Mammary epithelial cell (primary cell): ENCODE data around the gene INPP5A.

Experiments used
- EZH2 ChIP-seq: IDR thresholded peaks from 2 replicates; pipeline ENCODE4 v1.6.1; 2012; ENCODE audit warnings: low read length, inconsistent platforms, borderline replicate concordance
- TF ChIP-seq, protein P1 (sequence below), 2 donors: IDR thresholded peaks in 1 of 2; conservative IDR thresholded peaks in 1 of 2; 2 replicates each; pipeline ENCODE4 v1.5.1; 2011 to 2012; ENCODE audit warnings: inconsistent platforms in 2 of 2, low read length in 2 of 2, mild to moderate bottlenecking in 2 of 2, control low read depth in 1 of 2, low read depth in 1 of 2; ENCODE audit not compliant: insufficient read depth in 1 of 2; ENCODE audit errors: extremely low read depth in 1 of 2

DNA sequence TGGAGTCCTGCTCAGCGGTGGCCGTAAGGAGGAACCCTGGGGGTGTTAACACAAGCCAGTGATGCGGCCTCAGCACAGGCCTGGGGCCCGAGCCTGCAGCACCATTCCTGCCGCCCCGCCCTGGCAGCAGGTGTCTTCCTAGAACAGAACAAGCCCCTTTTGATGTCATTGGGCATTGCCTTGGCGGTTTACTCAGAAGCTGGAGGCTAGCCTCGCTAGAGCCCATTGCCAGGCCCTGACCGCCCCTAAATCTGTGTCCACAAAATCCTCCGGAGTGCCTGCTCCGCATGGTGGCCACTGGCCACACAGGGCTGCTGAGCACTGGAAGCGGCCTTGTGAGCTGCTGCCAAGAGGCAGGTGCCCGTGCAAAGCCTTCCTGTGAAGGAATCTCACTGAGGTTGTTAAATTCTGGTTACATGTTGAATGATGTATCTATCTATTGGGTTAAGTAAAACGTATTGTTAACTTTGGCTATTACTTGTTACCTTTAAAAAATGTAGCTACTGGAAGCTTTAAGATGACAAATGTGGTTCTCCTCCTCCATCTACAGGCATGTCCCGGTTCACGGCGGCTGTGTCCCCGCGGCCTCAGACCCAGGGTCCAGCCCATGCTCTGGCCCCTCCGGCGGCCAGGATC lies 1.2 kb upstream of the INPP5A start:
- TF ChIP-seq, protein P1, sequence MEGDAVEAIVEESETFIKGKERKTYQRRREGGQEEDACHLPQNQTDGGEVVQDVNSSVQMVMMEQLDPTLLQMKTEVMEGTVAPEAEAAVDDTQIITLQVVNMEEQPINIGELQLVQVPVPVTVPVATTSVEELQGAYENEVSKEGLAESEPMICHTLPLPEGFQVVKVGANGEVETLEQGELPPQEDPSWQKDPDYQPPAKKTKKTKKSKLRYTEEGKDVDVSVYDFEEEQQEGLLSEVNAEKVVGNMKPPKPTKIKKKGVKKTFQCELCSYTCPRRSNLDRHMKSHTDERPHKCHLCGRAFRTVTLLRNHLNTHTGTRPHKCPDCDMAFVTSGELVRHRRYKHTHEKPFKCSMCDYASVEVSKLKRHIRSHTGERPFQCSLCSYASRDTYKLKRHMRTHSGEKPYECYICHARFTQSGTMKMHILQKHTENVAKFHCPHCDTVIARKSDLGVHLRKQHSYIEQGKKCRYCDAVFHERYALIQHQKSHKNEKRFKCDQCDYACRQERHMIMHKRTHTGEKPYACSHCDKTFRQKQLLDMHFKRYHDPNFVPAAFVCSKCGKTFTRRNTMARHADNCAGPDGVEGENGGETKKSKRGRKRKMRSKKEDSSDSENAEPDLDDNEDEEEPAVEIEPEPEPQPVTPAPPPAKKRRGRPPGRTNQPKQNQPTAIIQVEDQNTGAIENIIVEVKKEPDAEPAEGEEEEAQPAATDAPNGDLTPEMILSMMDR (conservative IDR thresholded peaks at IDR 0.05 in 1 of 2, IDR thresholded peaks at IDR 0.05 in 1 of 2; ENCODE audit: extremely low read depth in 1 of 2, insufficient read depth in 1 of 2, low read depth in 1 of 2, low read length in 2 of 2): no peak
- TF ChIP-seq EZH2: no peak
